M059J (cell line): ENCODE data around the gene CSPG4. TPM values are rescaled to one million over a fixed set of nuclear protein-coding genes. Genes with fewer than 3 reads are reported as not detected.
A peak's percentile ranks its signal among the peaks of the same experiment; 100 is the strongest.
"Not testable (repeated sequence)": the region's sequence is repeated elsewhere in the genome, so short reads cannot be mapped to it uniquely, and the experiment has no call there.

Experiments used
- DNase-seq: peaks from one replicate; pipeline ENCODE4 v3.0.0-alpha.2; 2012; ENCODE audit warnings: low read depth
- total RNA-seq: library from RNA; depleted of rRNA; stranded (reverse); fragments of >200 nt; shearing (Covaris generic); gene quantifications from 2 replicates; pipeline ENCODE4 v1.2.3, GENCODE V29; 2014

The CSPG4 gene
- total RNA-seq, 1 experiment from 2014 or later = 8.2 TPM

DNA sequence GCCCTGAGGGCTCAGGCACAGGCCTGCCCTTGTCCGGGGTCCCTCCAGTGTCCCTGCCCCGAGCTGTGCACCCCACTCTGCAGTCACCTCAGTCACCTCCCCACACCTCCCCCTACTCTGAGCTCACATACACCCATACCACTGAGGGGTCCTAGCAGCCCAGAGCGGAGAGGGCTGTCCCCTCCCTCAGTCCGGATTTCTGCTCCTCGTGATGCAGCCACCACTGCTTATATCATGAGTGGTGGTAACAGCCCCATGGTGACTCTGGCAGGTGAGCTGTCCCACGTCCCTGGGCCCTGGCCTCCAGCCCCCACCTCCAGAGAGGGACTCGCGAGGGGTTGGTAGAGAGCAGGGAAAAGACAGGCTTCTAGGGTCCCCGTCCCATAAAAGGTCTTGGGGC, 8.0 kb downstream of the CSPG4 start:
- DNase-seq = no peak

DNA sequence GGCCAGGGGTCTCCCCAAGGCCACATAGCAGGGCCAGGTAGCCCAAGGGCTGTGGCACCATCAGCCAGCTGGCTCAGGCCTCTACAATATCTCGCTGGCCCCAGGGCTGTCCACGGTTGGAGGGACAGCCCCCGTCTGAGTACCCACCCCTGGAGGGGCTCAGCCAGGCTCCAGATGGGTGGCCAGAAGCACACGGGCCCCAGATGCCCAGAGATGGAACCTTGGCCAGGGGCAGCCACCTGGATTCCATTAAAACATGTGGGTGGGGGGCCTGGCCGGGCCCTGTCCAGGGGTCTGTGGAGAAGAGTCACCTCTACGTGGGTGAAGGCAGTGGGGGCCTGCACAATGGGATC, 8.4 kb downstream of the CSPG4 start:
- DNase-seq = no peak

DNA sequence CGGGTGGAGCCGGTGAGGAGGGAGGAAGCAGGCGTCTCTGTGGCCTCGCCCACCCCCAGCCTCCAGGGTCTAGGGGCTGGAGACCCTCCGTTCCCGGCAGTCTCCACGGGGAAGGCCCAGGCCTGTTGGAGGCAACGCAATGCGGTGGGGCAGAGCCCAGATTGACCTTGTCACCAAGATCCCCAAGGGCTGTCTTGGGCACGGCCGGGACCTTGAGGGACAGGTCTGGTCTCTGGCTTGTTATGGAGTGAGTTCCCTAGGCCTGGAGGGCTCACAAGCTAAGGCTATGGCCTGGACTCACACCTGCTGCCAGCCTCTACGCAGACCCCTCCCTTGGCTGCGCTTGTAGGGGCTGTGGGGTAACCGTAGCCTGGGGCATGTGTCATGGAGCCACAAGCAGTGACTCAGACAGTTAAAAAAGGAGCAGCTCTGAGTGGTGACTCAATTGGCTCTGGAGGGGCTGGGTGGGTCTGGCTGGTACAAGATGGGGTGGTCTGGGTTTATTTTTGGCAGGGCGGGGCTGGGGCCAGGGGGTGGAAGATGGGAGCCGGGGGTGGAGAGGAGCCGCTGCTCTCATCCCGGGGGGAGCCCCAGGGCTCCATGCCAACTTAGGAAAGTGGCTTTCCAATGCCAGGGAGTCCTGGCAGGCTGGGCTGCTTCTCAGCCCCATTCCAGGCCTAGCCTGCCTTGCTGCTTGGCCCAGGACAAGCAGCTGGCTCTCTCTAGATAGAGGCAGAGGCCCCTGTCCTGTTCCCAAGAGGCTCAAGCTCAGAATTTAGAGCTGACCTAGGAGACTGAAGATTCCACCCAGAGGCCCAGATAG, 9.0 kb downstream of the CSPG4 start:
- peak; percentile 25 for DNase-seq

DNA sequence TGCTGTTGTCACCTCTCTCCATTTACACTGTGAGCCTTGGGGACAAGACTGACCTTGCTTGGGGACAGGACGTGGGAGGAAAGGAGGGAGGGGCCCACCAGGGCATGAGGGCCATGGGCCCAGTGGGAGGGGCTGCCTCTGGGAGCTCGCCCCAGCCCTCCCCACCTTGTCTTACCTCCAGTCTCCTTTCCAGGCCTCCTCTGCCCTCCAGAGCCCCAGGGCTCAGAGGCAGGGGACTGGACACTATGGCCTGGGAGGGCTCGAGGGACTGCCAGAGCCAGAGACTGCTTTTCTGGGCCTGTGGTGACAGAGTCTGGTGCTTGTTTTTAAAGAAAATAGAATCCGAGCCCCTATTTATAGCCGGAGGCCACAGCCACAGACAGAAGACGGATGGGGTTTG, 10.2 kb downstream of the CSPG4 start:
- no peak for DNase-seq

GRCh38 chr15:75701071-75702003, 11.3 kb downstream of the CSPG4 start:
- DNase-seq = not testable (repeated sequence)

GRCh38 chr15:75699961-75700874, 12.4 kb downstream of the CSPG4 start:
- peak; percentile 82 for DNase-seq

GRCh38 chr15:75699517-75699916, 13.1 kb downstream of the CSPG4 start:
- DNase-seq = not testable (repeated sequence)

- DNase-seq = not testable (repeated sequence)
Measured at GRCh38 chr15:75697974-75698747, 14.5 kb downstream of the CSPG4 start.

DNA sequence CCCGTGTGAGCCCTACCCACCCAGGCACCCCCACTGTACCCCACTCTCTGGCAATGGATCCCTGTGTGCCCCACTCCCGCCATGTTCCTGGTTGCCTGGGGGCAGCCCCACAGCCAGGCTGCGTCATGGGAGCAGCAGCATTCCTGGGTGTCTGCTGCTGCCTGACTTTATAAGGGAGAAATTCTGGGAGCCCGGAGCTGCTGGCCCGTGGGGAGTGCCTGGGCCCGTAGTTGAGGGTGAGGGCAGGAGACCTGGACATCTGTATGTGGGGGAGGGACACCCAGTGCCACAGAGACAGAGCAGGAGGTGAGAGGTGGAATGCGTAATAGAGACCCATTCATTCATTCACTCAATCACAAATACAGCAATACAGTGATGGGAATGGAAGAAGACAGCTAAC, 15.1 kb downstream of the CSPG4 start:
- peak; percentile 44 for DNase-seq

DNA sequence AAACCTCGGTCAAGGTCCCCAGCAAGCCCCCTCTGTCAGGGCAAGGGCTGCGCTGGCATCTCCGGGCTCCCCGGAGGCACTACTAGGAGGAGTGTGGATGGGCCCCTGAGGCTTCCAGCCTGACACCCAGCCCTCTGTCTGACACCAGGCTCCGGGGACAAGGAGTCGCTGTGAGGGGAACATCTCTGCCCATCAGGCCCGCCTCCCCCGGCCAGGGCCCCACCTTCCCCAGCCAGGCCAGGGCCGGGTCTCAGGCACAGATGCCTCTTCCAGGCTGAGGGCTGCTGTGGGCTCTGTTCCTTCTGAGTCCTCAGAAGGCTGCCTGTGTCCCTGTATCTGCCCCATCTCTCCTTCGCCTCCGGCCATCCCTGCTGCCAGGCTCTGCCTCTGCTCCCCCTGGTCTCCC, 15.8 kb downstream of the CSPG4 start:
- no peak for DNase-seq

- no peak for DNase-seq
Measured at GRCh38 chr15:75696311-75696720, 16.3 kb downstream of the CSPG4 start.

- peak; percentile 23 for DNase-seq
Measured at GRCh38 chr15:75695634-75696310, 16.9 kb downstream of the CSPG4 start.

DNA sequence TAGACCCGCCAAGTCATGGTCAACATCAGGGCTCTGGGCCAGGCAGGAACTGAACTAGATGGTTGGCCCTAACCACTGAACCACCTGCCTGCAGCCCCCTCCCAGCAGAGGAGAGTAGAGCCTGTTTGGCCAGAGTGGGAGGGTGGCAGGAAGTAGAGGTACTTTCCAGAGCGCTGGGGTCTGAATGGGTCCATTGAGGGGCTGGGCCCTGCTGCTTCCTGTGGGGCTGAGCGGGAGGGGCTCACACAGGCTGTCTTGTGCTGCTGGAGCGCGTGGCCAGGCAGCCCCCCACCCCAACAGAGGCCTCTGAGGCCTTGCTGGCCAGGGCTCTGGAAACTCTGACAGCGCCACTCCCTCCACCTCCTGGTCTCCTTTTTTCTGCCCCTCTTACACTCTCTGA, 17.4 kb downstream of the CSPG4 start:
- DNase-seq = no peak

DNA sequence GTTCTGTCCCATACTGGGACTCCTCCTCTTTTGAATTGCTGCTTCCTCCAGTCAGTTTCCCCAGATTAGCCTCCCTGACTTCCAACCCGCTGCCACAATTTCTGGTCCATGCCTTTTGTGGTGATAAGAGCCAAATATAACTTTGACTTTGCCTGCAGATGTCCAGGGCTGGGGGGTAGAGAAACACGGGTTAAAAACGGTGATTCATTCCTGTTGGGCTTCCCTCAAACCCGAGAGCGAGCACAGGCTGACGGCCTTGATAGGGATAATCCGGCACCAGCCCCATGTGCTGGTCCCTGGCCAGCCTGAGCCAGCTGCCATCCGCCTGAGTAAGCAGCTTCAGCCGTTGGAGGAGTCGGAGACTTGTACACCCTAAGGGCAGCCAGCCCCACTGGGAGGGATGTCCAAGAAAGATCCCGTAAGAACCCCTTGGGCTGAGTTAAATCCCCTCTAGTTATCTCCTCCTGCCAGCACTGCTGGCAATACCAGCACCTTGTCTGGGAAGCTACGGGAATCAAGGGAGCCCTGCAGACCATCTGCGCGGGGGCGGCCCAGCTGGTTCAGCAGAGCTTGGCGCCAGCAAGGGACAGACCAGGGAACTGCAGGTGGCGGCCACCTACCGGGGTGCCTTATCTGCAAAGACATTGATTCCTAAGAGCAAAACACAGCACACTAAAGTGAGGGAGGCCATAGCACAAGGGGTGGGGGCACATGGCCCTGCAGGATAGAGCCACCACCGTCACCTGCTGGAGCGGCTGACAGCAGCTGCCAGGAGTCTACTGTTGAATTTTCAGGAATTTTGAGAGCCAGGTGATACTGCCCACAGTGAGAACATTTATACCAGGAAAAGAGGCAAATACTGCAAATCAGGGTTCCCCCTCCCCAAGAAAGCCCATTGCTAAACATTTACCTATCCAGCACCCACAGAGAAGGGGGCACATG, 18.1 kb downstream of the CSPG4 start:
- DNase-seq = peak; percentile 98

DNA sequence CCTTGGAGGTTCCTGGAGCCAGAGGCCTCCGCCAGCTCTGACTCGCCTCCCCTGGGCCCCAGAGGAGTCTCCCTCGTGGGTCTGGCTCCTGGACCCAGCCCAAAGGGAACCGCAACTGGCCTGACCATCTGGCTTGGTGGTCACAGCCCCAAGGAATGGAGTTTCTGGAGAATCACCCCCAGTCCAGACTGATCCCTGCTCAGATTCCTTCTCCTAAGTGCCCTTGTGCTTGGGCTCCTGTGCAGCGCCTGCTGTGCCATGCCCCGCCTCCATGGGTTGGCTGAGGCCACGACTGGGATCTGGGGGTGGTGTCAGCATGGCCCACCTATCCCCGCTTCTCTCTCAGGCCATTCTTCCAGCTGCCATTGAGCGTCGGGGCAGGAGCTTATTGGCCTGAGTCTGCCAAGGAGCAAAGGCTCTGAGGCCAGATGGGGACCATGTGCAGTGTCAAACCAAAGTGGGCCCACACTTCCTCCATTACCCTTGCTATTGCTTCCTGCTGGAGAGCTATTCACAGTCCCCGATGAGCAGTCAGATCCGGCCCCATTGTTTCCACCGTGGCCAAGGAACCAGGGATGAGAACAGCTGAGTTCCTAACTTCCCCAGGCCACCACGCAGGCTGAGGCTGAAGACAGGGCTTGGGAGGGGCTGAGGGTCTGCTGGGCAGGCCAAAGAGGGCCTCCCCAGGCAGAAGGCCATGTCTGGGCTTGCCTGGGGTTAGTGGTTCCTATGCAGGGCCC, 19.0 kb downstream of the CSPG4 start:
- DNase-seq = peak; percentile 70

- DNase-seq = not testable (repeated sequence)
Measured at GRCh38 chr15:75693028-75693427, 19.6 kb downstream of the CSPG4 start.

DNA sequence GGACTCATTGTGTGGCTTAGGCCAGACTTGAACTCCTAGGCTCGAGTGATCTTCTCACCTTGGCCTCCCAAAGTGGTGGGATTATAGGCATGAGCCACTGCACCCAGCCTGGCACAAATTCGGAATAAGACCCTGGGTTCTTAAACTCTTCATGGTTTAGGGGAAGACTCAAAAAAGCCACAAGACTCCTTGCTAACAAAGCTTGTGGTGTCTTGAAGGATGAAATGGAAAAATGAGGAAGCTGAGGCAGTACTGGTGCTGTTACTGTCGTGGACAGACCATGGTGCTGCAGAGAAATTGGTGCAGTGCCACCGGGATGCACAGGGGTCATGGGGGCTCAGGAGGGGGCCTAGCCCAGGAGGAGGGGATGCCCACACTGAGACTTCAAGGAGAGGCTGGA, 20.3 kb downstream of the CSPG4 start:
- not testable (repeated sequence) for DNase-seq

DNA sequence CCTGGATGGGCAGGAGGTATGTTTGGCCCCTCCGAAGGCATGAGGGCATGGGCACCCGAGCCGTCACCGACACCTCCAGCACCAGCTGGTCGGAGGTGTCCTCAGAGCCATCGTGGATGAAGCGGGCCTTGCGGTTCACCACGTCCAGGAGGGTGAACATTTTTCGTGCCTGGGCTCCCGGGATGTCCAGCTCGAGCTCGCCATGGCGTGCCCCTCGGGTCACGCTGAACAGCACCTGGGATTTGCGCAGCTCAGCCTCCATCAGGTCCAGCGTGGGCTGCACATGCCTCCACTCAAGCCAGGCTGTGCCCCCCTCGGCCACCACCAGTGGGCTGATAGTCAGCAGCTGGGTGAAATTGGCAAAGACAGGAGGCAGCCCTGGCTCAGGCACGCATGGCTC, 23.2 kb downstream of the CSPG4 start:
- DNase-seq = not testable (repeated sequence)
